ENCODE results near the gene GPC6.

GPC6 gene

DNA sequence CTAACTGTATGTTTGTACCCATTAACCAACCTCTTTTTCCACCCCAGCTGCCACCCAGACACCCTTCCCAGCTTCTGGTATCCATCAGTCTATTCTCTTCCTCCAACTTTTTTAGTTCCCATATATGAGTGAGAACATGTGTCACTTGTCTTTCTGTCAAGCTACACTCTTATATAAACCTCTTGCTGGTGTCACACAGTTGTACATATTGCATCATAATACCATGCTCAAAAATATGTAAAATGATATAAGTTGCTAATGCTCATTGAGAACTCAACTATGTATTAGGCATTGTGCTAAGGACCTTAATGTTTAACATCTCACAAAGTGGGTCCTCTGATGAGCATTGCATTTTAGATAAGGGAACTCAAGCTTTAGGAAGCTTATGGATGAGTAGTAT, 395.4 kb downstream of the GPC6 start:
- DNase-seq = no peak

DNA sequence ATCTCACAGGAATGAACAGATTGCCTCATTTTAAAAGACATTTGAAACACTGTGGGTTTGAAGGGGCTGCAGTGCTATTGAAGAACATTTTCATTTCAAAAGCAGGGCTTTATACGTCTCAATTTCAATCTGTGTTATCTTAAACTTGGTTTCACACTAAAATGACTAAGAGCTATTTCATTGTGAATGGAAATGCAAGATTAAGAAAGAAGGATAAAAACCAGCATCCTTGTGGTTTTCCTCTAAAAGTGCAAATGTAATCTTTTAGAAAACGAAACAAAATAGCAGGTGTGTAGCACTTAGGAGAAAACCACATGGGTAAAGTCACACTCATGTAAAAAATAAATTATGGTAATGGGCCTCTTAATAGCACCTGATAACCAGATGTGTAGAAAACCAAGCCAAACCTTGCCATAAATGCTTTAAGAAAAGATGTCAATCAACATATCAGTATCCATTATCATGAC, 397.7 kb downstream of the GPC6 start:
- DNase-seq = no peak

DNA sequence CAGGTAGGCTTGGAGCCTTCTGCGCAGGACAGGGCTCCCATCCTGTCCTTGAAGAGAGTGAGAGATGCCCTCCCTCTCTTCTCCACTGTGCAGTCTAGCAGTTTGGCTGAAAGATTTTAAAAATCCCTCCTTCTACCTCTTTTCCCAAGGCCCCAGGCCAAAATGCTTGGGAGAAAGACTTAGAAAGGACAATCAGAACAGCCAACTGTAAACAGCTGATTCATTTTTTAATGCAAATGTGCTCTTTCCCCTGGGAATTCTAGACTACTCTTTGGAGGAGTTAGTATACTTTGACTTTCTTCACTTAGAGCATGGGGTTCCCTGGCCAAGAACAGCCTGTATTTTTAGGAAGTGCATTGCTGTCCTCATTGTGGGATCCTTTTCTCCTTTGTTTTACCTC, 398.9 kb downstream of the GPC6 start:
- DNase-seq = no peak

DNA sequence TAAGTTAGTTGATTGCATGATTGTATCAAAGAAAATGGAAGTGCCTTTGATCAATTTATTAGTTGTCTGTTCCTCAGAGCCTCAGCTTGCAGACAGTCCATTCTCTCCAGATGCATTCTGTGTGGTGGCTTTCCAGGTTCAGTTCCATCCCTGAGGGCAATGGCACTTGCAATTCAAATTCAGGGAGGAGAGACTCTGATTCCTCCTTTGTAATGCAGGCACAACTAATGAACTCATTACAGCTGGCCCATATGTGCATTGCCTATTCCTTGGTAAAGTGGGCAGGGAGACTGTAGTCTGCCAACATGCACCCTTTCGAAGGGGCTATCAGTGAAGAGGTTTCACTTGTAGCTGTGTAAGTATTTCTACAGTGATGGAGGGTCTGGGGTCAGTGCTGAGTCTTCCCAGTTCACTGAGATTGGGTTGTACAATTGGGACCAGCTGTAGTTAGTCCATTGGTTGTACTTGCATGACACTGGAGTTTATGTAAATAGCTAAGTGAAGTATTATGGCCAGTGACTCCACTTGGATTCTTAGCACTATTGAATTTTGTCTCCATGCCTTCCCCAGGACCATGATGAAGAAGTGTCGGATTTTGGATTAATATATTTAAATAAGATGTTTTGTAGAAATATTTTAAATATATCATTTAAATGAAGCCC, 401.7 kb downstream of the GPC6 start:
- no peak for DNase-seq

DNA sequence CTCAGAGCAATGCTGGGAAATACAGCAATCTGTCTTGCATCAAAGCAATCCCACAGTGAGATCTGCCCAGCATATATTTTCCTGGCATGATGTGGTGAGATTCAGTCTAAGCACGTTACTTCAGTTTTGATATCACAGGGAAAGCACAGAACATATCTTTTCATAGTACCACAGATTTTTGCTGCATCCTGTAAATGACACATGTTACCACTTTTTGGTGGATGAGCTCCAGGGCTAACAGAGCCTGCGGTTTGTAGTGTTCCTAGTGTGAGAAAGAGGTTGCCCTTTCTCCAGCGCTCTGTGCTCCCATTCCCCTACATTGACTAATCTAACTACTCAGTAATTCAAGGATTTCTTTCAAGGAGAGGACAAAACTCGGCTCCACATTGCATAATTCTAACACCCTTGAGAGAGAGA, 409.0 kb downstream of the GPC6 start:
- DNase-seq = no peak

DNA sequence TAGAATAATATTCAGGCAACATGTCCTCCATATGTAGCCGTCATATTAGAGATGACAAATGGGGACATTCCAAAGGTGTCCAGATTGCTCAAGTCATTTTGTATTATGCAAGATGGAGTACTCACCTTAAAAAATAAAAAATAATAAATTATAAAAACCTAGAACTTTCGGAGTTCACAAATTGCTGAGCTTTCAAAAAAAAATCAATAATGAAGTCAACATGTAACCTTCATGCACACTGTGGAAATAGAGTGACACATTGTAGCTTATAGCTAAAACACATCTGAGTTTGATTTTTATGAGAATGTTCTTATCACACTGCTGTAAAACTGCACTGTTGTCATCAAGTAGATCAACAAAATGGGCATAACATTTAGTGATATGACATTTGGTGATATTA, 411.2 kb downstream of the GPC6 start:
- DNase-seq = no peak

DNA sequence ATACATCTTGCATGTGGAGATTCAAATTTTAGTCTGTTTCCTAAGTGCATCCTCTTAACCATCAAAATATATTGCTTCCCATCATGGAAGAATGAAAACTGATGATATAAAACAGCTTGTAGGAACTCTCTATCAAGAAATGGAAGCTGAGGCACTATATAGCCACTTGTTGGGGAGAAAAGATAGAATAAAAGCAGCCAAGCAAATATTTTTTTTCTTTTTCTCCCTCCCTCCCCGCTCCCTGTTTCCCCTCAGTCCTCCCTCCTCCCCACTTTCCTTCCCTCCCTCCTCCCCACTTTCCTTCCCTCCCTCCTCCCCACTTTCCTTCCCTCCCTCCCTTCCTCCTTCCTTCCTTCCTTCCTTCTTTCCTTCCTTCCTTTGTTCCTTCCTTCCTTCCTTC, 413.8 kb downstream of the GPC6 start:
- no peak for DNase-seq

DNA sequence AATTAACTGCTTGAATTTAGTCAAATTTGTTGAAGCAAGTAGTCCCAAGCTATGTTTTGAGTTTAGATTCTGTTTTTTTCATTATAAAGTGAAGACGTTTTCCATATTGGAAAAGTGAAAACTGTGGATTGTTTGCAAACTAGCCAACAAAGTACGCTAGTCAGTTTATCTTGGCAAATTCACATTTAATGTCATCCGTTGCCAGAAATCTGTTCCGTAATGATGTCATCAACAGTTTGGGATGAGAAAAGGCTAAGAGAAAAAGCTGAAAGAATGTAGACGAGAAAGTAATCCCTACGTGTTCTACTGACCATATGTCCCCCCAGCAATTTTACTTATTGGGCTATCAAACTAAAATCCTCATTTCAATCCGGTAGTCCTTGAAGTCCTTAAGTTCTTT, 419.6 kb downstream of the GPC6 start:
- DNase-seq = no peak

DNA sequence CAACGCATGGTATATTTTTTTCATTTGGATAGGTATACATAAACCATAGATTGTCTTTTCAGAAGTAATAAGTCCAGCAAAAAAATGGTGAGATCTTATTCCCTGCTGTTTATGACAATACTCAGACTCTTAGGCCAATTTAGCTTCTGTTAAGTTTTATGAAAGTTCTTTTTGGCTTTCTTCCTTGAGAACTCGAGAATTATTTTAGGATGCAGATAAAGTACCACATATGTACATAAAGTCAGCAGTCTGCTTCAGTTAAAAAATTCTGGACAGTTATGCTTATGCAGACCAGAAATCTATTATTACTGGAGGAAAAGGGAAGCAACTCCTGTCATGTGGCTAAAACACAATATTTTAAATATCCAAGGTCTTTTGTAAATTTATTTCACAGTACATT, 422.9 kb downstream of the GPC6 start:
- no peak for DNase-seq

DNA sequence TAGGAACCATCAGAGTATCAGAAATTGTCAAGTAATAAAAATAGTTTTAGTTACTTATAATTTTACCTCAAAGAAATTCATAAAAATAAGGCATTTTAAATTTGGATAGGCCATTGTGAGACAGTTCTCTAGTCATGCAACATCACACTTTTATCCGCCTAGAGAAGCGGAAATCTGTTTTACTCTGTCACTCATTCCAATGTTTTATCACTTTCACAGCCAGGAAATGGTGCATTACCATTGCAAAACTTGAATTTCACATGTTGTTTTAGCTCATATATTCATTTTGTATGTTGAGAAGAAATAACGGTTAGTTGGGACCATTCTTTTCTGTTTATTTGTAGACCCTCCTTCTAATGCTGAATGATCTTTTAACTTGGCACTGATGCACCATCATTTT, 427.2 kb downstream of the GPC6 start:
- DNase-seq = no peak

DNA sequence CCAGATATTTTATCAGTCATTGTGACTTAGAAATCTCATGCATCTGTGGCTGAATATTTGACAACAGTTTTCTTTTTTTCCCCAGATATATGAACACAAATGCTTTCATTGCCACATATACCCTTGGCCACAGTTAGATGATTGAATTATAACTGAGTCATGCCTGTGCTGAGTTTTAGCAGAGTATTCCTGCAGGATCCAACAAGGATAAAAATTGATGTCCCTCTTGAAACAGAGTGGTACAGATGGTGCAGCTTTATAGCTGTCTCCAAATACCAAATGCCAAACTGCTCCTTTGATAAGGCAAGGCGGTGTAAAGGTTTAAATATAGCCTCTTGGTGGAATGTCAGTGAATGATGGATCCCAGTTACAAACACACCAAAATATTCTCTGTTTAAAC, 428.5 kb downstream of the GPC6 start:
- no peak for DNase-seq

DNA sequence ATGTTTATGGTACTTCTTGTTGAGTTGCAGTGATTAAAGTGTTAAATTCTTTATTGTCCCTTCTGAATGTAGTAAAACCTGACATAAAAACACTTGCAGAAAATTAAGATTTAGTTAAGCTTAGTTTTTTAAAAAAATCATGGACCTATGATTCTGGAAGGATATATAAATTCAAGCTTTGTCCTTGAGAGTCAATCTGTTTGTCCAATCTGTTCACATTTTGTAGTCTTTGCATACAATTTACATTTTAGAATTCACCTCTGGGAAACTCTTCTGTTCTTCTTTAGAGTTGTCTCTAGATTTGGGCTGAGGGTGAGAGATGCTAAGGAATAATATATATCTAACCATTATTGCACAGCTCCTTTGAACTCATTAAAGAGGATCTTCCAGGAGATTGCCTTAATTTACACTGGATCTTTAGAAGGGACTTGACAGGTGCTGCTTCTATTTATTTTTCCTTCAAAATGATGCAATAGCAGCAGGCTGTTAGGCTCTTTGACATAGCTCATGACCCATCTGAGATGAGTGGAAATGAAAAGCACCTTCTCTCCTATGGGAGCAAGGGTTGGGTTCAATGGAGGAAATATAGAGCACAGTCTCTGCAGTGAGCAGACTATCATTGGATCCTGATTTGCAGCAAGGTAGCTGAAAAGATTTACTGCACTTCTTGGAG, 433.9 kb downstream of the GPC6 start:
- no peak for DNase-seq

DNA sequence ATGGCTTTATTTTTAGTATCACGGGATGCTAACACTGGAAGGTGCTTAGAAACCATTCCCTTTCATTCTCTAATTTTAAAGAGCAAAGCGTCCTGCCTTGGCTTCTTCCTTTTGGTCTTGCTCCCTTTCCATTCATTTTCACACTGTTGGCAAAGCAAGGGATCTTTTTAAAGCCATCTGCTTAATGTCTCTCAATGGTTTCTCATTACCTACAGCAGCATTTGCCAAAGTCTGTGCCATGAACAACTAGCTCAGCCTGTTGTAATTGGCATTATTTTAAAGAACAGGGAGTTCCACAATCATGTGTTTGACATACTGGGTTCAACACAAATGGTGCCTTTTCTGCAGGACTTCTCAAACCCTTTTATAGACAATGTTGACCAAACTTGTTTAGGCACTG, 444.3 kb downstream of the GPC6 start:
- DNase-seq = no peak

DNA sequence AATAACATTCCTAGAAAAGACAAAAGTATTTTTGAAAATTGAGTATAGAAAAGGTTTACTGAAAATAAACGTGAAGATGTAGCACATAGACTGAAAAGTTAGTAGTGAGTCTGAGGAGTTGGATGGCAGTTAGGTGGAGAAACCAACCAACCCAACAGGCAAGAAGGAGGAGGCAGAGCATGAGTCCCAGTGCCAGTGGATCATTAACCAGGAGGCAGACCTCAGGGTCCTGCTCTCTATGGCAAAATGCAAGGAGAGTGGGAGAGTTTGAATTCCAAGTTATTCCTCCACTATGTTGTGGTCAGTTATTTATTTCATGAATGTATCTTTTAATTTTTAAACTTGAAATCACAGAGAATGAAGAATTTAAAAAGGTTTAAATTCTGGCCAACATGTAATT, 446.4 kb downstream of the GPC6 start:
- no peak for DNase-seq

DNA sequence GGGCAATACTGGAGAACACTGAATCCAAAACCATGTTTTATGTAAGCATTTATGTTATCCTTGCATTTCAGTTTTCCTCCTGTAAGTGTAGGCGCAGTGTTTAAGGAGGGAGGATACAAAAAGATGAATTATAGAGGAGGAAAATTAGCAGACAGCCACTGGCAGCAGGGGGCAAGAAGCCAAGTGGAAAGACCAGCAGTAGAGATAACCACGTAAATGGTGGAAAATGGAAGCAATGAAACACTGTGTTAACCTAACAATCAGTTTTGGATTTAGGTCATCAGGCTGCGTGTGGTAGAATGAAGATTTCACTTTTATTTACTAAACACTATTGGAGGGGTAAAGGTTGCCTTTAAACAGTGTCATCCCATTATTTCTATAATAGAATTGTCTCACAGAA, 447.3 kb downstream of the GPC6 start:
- no peak for DNase-seq

DNA sequence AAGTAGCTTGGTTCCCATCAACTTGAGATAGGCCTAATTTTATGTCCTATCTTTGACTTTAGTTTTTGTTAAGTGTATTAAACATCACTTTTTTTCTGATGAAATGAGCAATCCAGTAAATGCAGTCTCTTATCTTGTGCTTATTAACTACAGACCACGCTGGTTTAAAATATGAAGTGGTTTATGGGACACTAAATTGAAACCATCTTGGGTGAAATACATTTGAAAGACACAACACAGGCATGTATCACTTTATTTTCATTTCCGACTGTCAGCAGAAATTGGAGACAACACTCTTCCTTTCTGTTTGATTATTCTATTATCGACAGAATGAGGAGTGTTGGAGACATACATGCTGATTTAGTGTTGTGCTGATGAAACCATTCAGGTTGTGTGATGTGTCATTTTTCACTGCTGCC, 447.7 kb downstream of the GPC6 start:
- DNase-seq = no peak

DNA sequence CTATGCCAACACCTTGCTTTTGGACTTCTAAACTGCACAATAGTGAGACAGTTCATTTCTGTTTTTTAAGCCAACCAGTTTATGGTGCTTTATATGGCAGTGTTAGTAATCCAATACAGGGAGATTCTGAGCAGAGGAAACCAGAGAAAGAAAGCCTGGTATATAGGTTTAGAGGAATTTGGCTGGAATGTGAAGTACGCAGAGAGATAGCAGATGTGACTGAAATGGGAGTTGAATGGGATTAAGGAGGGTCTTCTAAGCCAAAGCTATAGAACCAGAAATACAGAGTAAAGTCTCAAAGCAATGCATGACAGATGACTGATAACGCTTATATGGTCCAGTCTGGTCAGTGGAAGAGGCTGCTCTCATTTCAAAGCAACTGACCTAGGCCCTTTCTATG, 453.7 kb downstream of the GPC6 start:
- no peak for DNase-seq

DNA sequence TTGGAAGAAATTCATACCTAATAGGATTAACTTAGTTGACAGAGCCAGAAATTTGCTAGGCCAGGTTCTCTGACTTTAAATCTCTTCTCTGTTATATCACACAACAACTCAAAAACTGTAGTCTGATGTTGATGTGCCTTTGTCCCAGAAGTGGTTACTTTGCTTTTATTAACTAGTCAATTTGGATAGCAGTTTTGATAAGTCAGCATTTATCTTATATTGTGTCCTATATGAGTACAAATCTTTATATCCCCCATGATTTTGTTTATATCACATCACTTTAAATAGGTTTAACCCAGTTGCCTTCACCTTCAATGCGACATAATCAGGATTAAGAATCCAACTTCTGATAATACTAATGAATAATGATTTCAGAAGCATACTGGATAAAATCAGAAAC, 459.3 kb downstream of the GPC6 start:
- DNase-seq = no peak

DNA sequence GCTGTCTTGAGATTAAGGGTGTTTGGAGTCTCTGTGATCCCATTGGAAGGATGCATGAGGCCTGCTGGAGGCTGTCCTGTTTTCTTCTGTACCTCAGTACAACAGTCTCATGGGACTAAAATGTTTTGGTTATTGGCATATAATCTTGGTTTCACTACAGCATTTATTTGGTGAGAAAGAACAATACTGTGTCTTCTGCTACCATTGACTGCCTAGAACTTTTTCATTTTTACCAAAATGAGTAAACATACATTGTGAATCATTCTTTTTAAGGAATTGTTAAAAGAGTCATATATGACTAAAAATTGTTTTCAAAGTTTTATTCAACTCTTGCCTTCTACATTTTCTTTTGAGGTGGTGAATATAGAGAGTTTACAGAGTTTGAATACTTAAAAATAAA, 459.8 kb downstream of the GPC6 start:
- DNase-seq = no peak

DNA sequence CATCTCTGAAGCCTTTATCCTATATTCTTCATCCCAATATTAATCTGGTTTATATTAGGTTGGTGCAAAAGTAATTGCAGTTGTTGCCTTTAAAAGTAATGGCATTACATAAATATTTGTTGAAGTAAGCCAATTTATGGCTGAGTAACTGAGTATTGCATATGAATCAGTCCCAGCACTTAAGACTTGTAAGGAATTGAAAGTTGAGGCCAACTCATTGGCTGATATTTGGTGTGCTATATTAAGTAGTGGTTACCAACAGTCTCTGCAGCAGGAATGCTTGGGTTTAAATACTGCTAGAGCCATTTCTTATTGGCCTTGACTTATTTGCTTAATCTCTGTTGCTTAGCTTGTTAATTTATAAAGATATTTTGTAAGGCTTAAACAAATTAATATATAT, 460.7 kb downstream of the GPC6 start:
- no peak for DNase-seq

DNA sequence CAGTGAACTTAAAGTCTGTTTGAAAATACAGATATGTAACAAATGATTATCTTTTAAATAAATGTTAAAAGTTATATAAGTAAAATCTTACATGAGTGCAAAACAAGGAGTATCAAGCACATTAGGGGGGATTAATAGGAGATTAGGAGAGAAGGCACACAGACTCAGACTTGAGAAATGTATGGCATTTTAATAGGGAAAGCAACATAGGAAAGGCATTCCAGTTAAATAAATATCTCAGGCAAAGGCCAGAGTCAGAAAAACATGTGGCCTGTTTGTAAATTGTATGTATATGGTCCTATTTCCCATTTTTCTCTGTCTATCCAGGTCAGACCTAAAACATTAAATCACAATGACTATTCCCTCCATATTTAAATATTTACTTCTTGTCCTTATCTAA, 462.7 kb downstream of the GPC6 start:
- no peak for DNase-seq

DNA sequence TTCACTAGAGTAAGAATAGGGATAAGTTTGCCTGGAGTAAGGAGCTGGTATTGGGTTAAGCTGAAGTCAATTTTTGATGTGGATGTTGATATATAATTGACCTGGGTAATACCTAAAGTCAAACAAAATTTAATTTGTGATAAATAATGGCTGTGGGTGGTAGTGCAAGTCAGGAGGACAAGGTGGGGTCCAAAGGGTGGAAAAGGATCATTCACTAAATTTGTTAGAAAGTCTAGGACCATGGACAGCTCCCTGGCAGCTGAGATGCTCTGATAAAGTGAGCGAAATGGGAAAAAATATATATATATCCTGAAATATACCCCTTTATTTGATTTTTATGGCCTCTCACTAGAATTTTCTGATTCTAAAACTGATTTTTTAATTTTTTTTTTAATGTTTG, 463.5 kb downstream of the GPC6 start:
- DNase-seq = no peak

DNA sequence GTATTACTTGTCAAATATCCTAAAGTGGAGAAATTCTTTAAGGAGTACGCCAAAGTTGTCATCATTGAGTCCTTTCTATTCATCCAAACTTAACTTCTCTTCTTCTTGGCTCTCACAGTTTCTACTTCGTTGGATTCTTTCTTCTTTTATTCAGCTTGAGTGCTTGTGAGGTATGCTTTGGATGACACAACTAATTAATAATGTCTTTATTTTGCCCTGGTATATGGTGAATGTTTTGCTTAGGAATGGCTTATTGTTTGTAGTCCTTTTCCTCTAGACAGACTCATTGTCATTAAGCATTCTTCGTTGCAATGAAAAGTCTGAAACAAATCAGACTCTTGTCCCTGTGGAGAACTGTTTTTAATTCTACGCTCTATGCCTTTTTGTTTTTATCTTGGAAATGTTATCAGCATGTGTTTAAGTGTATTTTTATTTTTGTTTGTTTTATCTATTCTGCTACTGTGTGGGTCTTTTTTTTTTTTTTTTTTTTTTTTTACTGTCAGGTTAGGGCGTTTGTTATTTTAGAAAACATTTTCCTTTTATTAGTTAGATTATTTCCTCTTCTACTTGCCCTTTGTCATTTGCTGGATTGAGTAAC, 471.5 kb downstream of the GPC6 start:
- DNase-seq = no peak

DNA sequence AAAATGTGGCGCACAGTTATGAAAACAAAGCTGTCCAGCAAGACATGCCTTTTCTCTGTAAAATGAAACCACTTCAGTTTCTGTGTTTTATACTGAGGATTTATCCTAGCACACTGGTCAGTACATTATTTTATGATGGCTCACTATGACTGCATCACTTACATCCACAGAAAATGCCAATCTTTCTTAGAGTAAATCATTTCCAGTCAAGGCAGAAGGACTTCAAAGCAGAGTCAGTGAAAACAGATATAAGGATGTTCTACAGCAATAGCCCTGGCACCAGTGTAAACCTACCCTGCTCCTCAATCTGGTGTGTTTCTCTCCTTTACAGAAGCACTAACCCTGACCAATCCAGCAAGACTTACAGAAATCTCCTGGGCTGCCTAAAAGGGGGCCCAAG, 473.5 kb downstream of the GPC6 start:
- no peak for DNase-seq
